ENCODE measurements around the gene GPR17.

The GPR17 gene

DNA sequence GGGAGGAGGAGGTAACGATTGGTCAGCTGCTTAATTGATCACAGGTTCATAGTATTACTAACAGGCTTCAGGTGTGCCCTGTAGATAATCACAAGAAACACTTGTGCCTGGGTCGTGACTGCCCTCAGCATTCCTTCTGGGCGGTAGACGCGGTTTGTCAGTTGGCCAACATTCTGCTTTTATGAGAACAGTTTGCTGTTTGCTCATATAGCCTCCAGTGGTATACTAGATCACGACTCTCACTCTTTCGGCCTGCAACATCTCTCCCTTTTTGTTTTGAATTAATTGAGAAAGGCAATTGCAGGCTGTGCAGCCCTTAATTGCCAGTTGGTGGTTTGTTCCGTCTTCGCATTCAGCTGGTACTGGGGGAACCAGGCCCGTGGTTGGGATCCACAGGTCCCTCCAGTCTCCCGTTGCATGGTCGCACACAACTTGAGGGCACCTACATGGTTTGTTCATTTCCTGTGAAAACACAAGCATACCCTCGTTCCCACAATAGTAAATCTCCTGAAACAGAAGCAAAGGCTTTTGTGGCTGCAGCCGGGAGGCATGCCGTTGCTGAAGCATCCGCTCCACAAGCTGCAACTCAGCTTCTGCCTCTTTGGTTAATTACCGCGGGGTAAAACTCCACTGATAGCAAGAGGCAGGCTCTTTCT is 30.3 kb upstream of the GPR17 start:
- H3K4me3 ChIP-seq (ENCODE audit: low read depth, low read length): no peak overlapping the region
- in situ Hi-C loops (cut with HindIII; ENCODE audit: low sequenced_read_pairs): no loop called here
- TF ChIP-seq, protein P1, sequence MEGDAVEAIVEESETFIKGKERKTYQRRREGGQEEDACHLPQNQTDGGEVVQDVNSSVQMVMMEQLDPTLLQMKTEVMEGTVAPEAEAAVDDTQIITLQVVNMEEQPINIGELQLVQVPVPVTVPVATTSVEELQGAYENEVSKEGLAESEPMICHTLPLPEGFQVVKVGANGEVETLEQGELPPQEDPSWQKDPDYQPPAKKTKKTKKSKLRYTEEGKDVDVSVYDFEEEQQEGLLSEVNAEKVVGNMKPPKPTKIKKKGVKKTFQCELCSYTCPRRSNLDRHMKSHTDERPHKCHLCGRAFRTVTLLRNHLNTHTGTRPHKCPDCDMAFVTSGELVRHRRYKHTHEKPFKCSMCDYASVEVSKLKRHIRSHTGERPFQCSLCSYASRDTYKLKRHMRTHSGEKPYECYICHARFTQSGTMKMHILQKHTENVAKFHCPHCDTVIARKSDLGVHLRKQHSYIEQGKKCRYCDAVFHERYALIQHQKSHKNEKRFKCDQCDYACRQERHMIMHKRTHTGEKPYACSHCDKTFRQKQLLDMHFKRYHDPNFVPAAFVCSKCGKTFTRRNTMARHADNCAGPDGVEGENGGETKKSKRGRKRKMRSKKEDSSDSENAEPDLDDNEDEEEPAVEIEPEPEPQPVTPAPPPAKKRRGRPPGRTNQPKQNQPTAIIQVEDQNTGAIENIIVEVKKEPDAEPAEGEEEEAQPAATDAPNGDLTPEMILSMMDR (IDR thresholded peaks at IDR 0.05; ENCODE audit: low read depth, low read length): no peak
- no peak for DNase-seq (ENCODE audit: low read depth, low spot score)

DNA sequence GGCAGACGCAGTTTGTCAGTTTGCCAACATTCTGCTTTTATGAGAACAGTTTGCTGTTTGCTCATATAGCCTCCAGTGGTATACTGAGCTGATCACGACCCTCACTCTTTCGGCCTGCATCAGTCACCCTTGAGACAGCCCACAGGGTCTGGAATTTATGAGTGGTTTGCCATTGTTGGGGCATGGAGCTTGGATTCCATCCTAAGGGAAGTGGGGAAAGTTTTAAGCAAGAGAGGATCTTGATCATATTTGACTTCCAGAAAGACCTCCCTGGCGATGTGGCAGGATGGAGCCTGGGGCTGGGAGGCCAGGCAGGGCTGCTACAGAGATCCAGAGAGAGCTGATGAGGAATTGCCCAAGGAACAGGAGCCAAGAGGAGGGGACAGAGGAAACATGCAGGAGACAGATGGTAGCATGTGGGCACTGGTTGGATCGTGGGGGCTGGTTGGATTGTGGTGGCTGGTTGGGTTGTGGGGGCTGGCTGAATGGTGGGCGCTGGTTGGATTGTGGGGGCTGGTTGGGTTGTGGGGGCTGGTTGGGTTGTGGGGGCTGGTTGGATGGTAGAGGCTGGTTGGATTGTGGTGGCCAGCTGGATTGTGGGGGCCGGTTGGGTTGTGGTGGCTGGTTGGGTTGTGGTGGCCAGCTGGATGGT is 27.3 kb upstream of the GPR17 start:
- TF ChIP-seq, protein P1 (IDR thresholded peaks at IDR 0.05; ENCODE audit: low read depth, low read length): no peak
- DNase-seq (ENCODE audit: low read depth, low spot score): no peak
- in situ Hi-C loops (cut with HindIII; ENCODE audit: low sequenced_read_pairs): no loop called here
- no peak overlapping the region for H3K4me3 ChIP-seq (ENCODE audit: low read depth, low read length)

DNA sequence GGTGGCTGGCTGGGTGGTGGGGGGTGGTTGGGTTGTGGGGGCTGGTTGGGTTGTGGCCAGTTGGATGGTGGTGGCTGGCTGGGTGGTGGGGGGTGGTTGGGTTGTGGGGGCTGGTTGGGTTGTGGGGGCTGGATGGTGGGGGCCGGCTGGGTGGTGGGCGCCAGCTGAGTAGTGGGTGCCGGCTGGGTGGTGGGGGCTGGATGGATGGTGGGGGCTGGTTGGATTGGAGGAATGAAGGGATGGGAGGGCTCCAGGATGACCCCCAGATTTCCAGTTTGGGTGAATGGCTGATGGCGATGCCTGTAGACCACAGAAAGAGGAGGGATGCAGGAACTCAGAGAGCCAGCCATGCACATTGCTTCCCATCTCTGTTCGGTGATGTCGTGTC is 26.8 kb upstream of the GPR17 start:
- TF ChIP-seq, protein P1 (IDR thresholded peaks at IDR 0.05; ENCODE audit: low read depth, low read length): no peak
- no peak for DNase-seq (ENCODE audit: low read depth, low spot score)
- H3K4me3 ChIP-seq (ENCODE audit: low read depth, low read length): no peak overlapping the region
- in situ Hi-C loops (cut with HindIII; ENCODE audit: low sequenced_read_pairs): no loop called here

DNA sequence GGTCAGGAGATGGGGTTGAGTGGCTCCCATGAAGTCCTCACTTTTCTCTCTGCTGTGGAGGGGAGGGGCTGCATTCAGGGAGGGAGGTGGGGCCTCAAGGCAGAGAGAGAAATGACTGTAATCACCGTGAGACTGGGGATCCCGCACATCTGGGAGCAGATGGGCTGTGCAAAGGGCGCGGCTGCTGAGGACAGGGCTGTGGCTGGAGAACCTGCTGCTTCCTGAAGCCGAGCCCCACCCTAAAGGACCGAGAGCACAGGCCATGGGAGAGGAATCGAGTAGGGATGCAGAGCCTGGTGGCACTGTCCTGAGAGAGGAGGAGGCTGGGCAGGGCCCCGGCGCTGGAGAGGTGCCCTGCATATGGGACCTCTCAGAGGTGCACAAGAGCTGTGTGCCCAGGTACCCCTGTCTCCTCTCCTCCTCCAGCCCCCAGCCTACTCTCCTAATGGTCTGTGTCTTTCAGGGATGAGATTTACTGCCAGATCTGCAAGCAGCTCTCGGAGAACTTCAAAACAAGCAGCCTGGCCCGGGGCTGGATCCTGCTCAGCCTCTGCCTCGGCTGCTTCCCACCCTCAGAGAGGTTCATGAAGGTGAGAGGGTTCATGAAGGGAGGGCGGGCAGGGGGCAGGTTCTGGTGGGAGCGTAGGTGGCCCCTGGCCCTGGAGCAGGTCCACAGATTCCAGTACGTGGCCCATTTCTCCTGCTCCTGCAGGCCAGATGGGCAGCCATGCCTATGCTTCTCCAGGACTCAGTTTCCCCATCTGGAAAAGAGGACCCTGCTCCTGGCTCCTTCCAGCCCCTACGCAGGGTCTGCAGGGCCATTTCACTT is 25.9 kb upstream of the GPR17 start:
- no peak for DNase-seq (ENCODE audit: low read depth, low spot score)
- in situ Hi-C loops (cut with HindIII; ENCODE audit: low sequenced_read_pairs): no loop called here
- TF ChIP-seq, protein P1 (IDR thresholded peaks at IDR 0.05; ENCODE audit: low read depth, low read length): no peak
- H3K4me3 ChIP-seq (ENCODE audit: low read depth, low read length): no peak overlapping the region

DNA sequence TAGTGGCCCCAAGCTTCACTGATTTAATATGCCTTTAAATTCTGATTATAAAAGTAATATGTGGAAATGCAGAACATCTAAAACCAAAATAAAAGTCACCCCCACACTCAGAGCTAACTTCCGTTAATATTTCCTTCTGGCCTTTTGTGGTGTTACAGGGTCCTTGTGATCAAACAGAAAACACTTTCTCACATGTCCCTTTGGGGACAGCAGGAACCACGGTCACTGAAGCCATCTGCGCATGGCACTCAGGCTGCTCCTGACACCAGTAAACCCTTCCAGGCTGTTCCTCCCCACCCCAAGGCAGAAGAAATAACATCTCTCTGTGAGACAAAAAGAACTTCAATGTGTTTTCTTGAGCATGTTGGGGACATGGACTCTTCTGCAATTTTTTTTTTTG is 25.1 kb upstream of the GPR17 start:
- in situ Hi-C loops (cut with HindIII; ENCODE audit: low sequenced_read_pairs): no loop called here
- H3K4me3 ChIP-seq (ENCODE audit: low read depth, low read length): no peak overlapping the region
- TF ChIP-seq, protein P1 (IDR thresholded peaks at IDR 0.05; ENCODE audit: low read depth, low read length): no peak
- no peak for DNase-seq (ENCODE audit: low read depth, low spot score)

DNA sequence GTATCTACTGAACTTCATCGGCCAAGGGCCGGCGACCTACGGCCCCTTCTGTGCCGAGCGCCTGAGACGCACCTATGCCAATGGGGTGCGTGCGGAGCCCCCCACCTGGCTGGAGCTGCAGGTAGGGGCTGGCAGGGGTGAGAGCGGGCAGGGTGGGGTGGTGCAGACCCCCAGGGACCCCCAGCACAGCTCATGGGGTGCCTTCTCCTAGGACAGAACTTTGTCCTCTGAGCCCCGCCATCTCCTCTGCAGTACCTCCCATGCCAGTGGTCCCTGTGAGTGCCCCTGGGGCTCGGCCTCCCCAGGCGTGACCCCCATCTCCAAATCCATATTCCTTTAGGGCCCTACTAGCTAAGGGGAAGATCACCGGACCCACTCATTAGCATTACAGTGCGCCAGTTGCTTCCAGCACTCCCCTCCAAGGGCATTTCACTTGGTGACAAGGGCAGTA is 23.9 kb upstream of the GPR17 start:
- TF ChIP-seq, protein P1 (IDR thresholded peaks at IDR 0.05; ENCODE audit: low read depth, low read length): no peak
- DNase-seq (ENCODE audit: low read depth, low spot score): no peak
- in situ Hi-C loops (cut with HindIII; ENCODE audit: low sequenced_read_pairs): no loop called here
- no peak overlapping the region for H3K4me3 ChIP-seq (ENCODE audit: low read depth, low read length)

All from astrocyte of the spinal cord (primary cell).